ENCODE results near the gene ENTPD7. TPM values are rescaled to one million over a fixed set of nuclear protein-coding genes. Genes with fewer than 3 reads are reported as not detected.

ENTPD7 gene
- total RNA-seq, 1 donor from 2014 or later, result 9.9 TPM

GRCh38 chr10:99654390-99655175 lies 4.7 kb upstream of the ENTPD7 start:
- TF ChIP-seq CTCF (IDR thresholded peaks at IDR 0.05), result no peak
- no peaks in the 10 kb centered on the region for H3K36me3 ChIP-seq
- no peaks in the 10 kb centered on the region for H3K27me3 ChIP-seq
- H3K9me3 ChIP-seq, result no peaks in the 10 kb centered on the region
- no peak for DNase-seq (ENCODE audit: low spot score in 2 of 2)
- H3K27ac ChIP-seq, result no peak overlapping the region
- intact Hi-C loops (cut with DNase I), result no loop called here
- no peaks in the 10 kb centered on the region for H3K4me1 ChIP-seq
- H3K4me3 ChIP-seq, result no peak overlapping the region

- H3K9me3 ChIP-seq, result no peaks in the 10 kb centered on the region
- H3K27ac ChIP-seq, result no peak overlapping the region
- H3K36me3 ChIP-seq, result no peaks in the 10 kb centered on the region
- H3K4me1 ChIP-seq, result peaks cover 0 to 7% of the 10 kb centered on the region in 2 donors
- DNase-seq (ENCODE audit: low spot score in 2 of 2), result no peak
- intact Hi-C loops (cut with DNase I), result no loop called here
- no peaks in the 10 kb centered on the region for H3K27me3 ChIP-seq
- H3K4me3 ChIP-seq, result no peak overlapping the region
- no peak for TF ChIP-seq CTCF (IDR thresholded peaks at IDR 0.05)
Observed at GRCh38 chr10:99656199-99657064, 2.9 kb upstream of the ENTPD7 start.

- Histone ChIP-seq H3K27me3 (no peaks in the 10 kb centered on the region), H3K4me1 (peaks cover 0 to 7% of the 10 kb centered on the region in 2 donors), H3K4me3 (peak overlapping the region; percentile 71 to 84), H3K27ac (no peak overlapping the region), H3K9me3 (no peaks in the 10 kb centered on the region), H3K36me3 (no peaks in the 10 kb centered on the region)
- DNase-seq (ENCODE audit: low spot score in 2 of 2), result peak in 1 of 2 donors; percentile 81
- TF ChIP-seq CTCF (IDR thresholded peaks at IDR 0.05), result no peak
- intact Hi-C loops (cut with DNase I), result loop anchor here (1.0 kb wide), 3 partner anchors 37 to 228 kb away; partner anchors contain the start of genes COX15, CUTC and GOT1
Observed at GRCh38 chr10:99658622-99659030, 683 bp upstream of the ENTPD7 start.

- Histone ChIP-seq H3K27me3 (no peaks in the 10 kb centered on the region), H3K36me3 (no peaks in the 10 kb centered on the region), H3K4me3 (peak overlapping the region; percentile 71 to 84), H3K27ac (no peak overlapping the region), H3K9me3 (no peaks in the 10 kb centered on the region), H3K4me1 (peaks cover 0 to 7% of the 10 kb centered on the region in 2 donors)
- DNase-seq (ENCODE audit: low spot score in 2 of 2), result no peak
- intact Hi-C loops (cut with DNase I), result loop anchor here (1.0 kb wide), 3 partner anchors 39 to 230 kb away; partner anchors contain the start of genes COX15, CUTC and GOT1
- TF ChIP-seq CTCF (IDR thresholded peaks at IDR 0.05), result no peak
Observed at GRCh38 chr10:99659868-99660366, 608 bp downstream of the ENTPD7 start.

- intact Hi-C loops (cut with DNase I), result no loop called here
- no peak for DNase-seq (ENCODE audit: low spot score in 2 of 2)
- TF ChIP-seq CTCF (IDR thresholded peaks at IDR 0.05), result no peak
- peaks cover 0 to 7% of the 10 kb centered on the region in 2 donors for H3K4me1 ChIP-seq
- H3K27me3 ChIP-seq, result no peaks in the 10 kb centered on the region
- H3K9me3 ChIP-seq, result no peaks in the 10 kb centered on the region
- no peak overlapping the region for H3K4me3 ChIP-seq
- H3K36me3 ChIP-seq, result no peaks in the 10 kb centered on the region
- H3K27ac ChIP-seq, result no peak overlapping the region
Observed at GRCh38 chr10:99660662-99661376, 1.5 kb downstream of the ENTPD7 start.

Measured in ascending aorta (tissue), 2 donors.